Lung (tissue), 12 donors: ENCODE measurements around the gene SQOR. TPM values are rescaled to one million over a fixed set of nuclear protein-coding genes. Genes with fewer than 3 reads are reported as not detected.

Experiments
- ATAC-seq: fragments of 200-7000 bp; cut with Tn5 transposase; one replicate; pipeline ENCODE4 v1.9.1; 2020; ENCODE audit warnings: moderate number of reproducible peaks; ENCODE audit not compliant: insufficient read depth, low FRiP score
- DNase-seq, 3 donors: peaks; one replicate each; pipeline ENCODE4 v3.0.0-alpha.2; 2013 to 2017
- H3K27ac ChIP-seq, 2 donors: one replicate each; pipeline ENCODE4 v1.5.1; 2013; ENCODE audit warnings: mild to moderate bottlenecking in 2 of 2, moderate library complexity in 2 of 2, control low read depth in 1 of 2, inconsistent platforms in 1 of 2, low read depth in 1 of 2, low read length in 1 of 2
- H3K27me3 ChIP-seq, 3 donors: one replicate each; pipeline ENCODE4 v1.5.1; 2013; ENCODE audit warnings: low read length in 2 of 3; ENCODE audit not compliant: control insufficient read depth in 3 of 3, insufficient read depth in 3 of 3
- H3K36me3 ChIP-seq, 4 donors: one replicate each; pipeline ENCODE4 v1.5.1; 2013; ENCODE audit warnings: low read length in 4 of 4, mild to moderate bottlenecking in 1 of 4, moderate library complexity in 1 of 4; ENCODE audit not compliant: control insufficient read depth in 4 of 4, insufficient read depth in 4 of 4
- H3K4me1 ChIP-seq, 5 donors: one replicate each; pipeline ENCODE4 v1.5.1; 2013; ENCODE audit warnings: low read length in 5 of 5, mild to moderate bottlenecking in 2 of 5, moderate library complexity in 1 of 5; ENCODE audit not compliant: control insufficient read depth in 5 of 5, insufficient read depth in 5 of 5
- H3K4me3 ChIP-seq: one replicate; pipeline ENCODE4 v1.5.1; 2013; ENCODE audit warnings: mild to moderate bottlenecking, control low read depth, moderate library complexity
- H3K9ac ChIP-seq, 2 donors: one replicate each; pipeline ENCODE4 v1.5.1; 2013; ENCODE audit warnings: low read length in 2 of 2, control low read depth in 1 of 2; ENCODE audit not compliant: insufficient read depth in 1 of 2
- H3K9me3 ChIP-seq, 4 donors: one replicate each; pipeline ENCODE4 v1.5.1; 2013; ENCODE audit warnings: low read length in 3 of 4, mild to moderate bottlenecking in 1 of 4, moderate library complexity in 1 of 4; ENCODE audit not compliant: control insufficient read depth in 4 of 4, insufficient read depth in 3 of 4
- CTCF ChIP-seq: IDR thresholded peaks from 2 replicates; pipeline ENCODE4 v1.5.1; 2012; ENCODE audit warnings: mild to moderate bottlenecking; ENCODE audit errors: control extremely low read depth, extremely low read depth
- WGBS, 2 donors: extraction: QIAGEN DNeasy Blood & Tissue Kit; methylation state at CpG; one replicate each; pipeline ENCODE4 v1.1.7; 2013; 5-methylcytosine and 5-hydroxymethylcytosine counted together
- polyA plus RNA-seq, 2 donors: library from polyadenylated mRNA; stranded (reverse); fragments of 200-250 nt; gene quantifications; one replicate each; pipeline ENCODE4 v1.2.1, GENCODE V29; 2013
- total RNA-seq, 2 donors: library from RNA; depleted of rRNA in 1 of 2; stranded (reverse); fragments of >200 nt in 1 of 2; gene quantifications; one replicate each; pipeline ENCODE4 v1.2.1, GENCODE V29; 2014 to 2021
- donor health status: control.
- donor health status: control.
- donor health status: Bipolar disorder and iron deficiency.
- donor health status: healthy.
- donor health status: DM: yes; HTN: yes; CAD: no.

The SQOR gene
- total and polyA plus RNA-seq, 4 donors = 53.9 to 157 (median 99.3) TPM

- peak in 2 of 3 donors; percentile 36 to 47 for DNase-seq
- 32 to 42% methylated on average over 6 of the region's 6 CpGs for WGBS, 2 donors
- H3K4me1 ChIP-seq = peaks cover 3 to 30% (median 19%) of the 10 kb centered on the region in 5 donors
These were observed 46.5 kb upstream of the SQOR start for GRCh38 chr15:45588219-45588875.

GRCh38 chr15:45589256-45589655 lies 45.6 kb upstream of the SQOR start:
- Histone ChIP-seq H3K27ac (no peak overlapping the region), H3K9ac (peak overlapping the region in 1 of 2 donors; percentile 2), H3K9me3 (no peaks in the 10 kb centered on the region), H3K4me3 (no peak overlapping the region), H3K36me3 (peaks cover 3 to 14% (median 6%) of the 10 kb centered on the region in 4 donors), H3K27me3 (no peaks in the 10 kb centered on the region), H3K4me1 (peaks cover 3 to 30% (median 19%) of the 10 kb centered on the region in 5 donors)
- whole genome bisulfite sequencing, 2 donors = 73 to 84% methylated on average over 5 of the region's 5 CpGs
- no peak for DNase-seq
- TF ChIP-seq CTCF = no peak
- no peak for ATAC-seq

More at GRCh38 chr15:45588219-45588875, 46.5 kb upstream of the SQOR start:
- peak overlapping the region in 1 of 2 donors; percentile 93 for H3K27ac ChIP-seq
- H3K9ac ChIP-seq = peak overlapping the region; percentile 98 to 99
- H3K9me3 ChIP-seq = no peaks in the 10 kb centered on the region
- peaks cover 2 to 14% (median 6%) of the 10 kb centered on the region in 4 donors for H3K36me3 ChIP-seq
- no peak for TF ChIP-seq CTCF
- no peak for ATAC-seq
- H3K4me3 ChIP-seq = peak overlapping the region; percentile 62
- H3K27me3 ChIP-seq = no peaks in the 10 kb centered on the region

- DNase-seq (no peak), ATAC-seq (no peak)
- no peak for TF ChIP-seq CTCF
- WGBS, 2 donors = 79 to 93% methylated on average over 2 of the region's 2 CpGs
- peaks cover 0 to 4% (median 2%) of the 10 kb centered on the region in 5 donors for H3K4me1 ChIP-seq
- peaks cover 5 to 31% (median 9%) of the 10 kb centered on the region in 4 donors for H3K36me3 ChIP-seq
- H3K9ac ChIP-seq = no peak overlapping the region
- H3K9me3 ChIP-seq = no peaks in the 10 kb centered on the region
- H3K27ac ChIP-seq = no peak overlapping the region
- no peaks in the 10 kb centered on the region for H3K27me3 ChIP-seq
- no peak overlapping the region for H3K4me3 ChIP-seq
These were observed 40.5 kb upstream of the SQOR start for GRCh38 chr15:45594319-45594718.
